ENCODE data around the gene UTY.
"Not testable (repeated sequence)": the region's sequence is repeated elsewhere in the genome, so short reads cannot be mapped to it uniquely, and the experiment has no call there.

Gene UTY

GRCh38 chrY:13296176-13296890 lies 183.5 kb downstream of the UTY start:
- DNase-seq: no peak

GRCh38 chrY:13295026-13295425 lies 184.8 kb downstream of the UTY start:
- DNase-seq: no peak

- no peak for DNase-seq
Observed at GRCh38 chrY:13291199-13291598, 188.6 kb downstream of the UTY start.

- DNase-seq: not testable (repeated sequence)
Observed at GRCh38 chrY:13282151-13283054, 197.4 kb downstream of the UTY start.

- DNase-seq: no peak
Observed at GRCh38 chrY:13279561-13279960, 200.3 kb downstream of the UTY start.

GRCh38 chrY:13271706-13272105 lies 208.1 kb downstream of the UTY start:
- no peak for DNase-seq

GRCh38 chrY:13253941-13254440 lies 225.8 kb downstream of the UTY start:
- DNase-seq: not testable (repeated sequence)

GRCh38 chrY:13250421-13250820 lies 229.4 kb downstream of the UTY start:
- no peak for DNase-seq

- DNase-seq: no peak
Observed at GRCh38 chrY:13243716-13244115, 236.1 kb downstream of the UTY start.

GRCh38 chrY:13233901-13234300 lies 245.9 kb downstream of the UTY start:
- no peak for DNase-seq

GRCh38 chrY:13233118-13233517 lies 246.7 kb downstream of the UTY start:
- no peak for DNase-seq

- no peak for DNase-seq
Observed at GRCh38 chrY:13227354-13227953, 252.4 kb downstream of the UTY start.

GRCh38 chrY:13210961-13211646 lies 268.7 kb downstream of the UTY start:
- no peak for DNase-seq

GRCh38 chrY:13205214-13205613 lies 274.6 kb downstream of the UTY start:
- DNase-seq: no peak

Data from CD4-positive, alpha-beta T cell treated with Interleukin-4 for 1 hour (primary cell).